HepG2 (cell line): ENCODE measurements around the gene SUSD4. TPM values are rescaled to one million over a fixed set of nuclear protein-coding genes. Genes with fewer than 3 reads are reported as not detected.

Experiments used
- ATAC-seq: fragments of 200-7000 bp; cut with Tn5 transposase; 3 replicates; pipeline ENCODE4 v1.9.1; 2020; ENCODE audit warnings: mild to moderate bottlenecking, moderate library complexity
- BruUV-seq: library from RNA; stranded (reverse); fragments of 400-500 nt; replicated peaks from 2 replicates; lab custom pipeline; 2021; lab: Mats Ljungman, UMichigan
- CTCF ChIA-PET: fragments of 300-600 bp; formaldehyde crosslinking; extraction: SDS; loops from one replicate; lab custom pipeline; 2021; ENCODE audit warnings: low total read pairs, inconsistent platforms, low intra/inter-chr PET ratio; lab: Yijun Ruan, JAX
- POLR2A ChIA-PET: fragments of 350-600 bp; sonication (Branson Sonifier 250); formaldehyde crosslinking; loops from one replicate; lab custom pipeline; 2020; ENCODE audit warnings: antibody characterized with exemption, inconsistent platforms; lab: Yijun Ruan, JAX
- DNase-seq: peaks from one replicate; pipeline ENCODE4 v3.0.0-alpha.2; 2015; ENCODE audit warnings: low spot score
- FAIRE-seq: peaks from 3 replicates; lab custom pipeline; 2011; peaks lifted over from hg19 to GRCh38; lab: Jason Lieb, UNC
- H2AFZ ChIP-seq: one replicate; pipeline ENCODE4 v1.6.1; 2011; ENCODE audit warnings: low read length, inconsistent platforms
- H3K27ac ChIP-seq: fragments of 300-600 bp; 3 replicates; pipeline ENCODE4 v1.8.0; 2011; ENCODE audit warnings: mixed run types, mild to moderate bottlenecking, mixed read lengths, low read length, inconsistent platforms; ENCODE audit not compliant: insufficient read depth; ENCODE audit errors: extremely low read length
- H3K27me3 ChIP-seq, 2 experiments: fragments of 200-600 bp in 1 of 2; 2 replicates in 1 of 2; 3 replicates in 1 of 2; pipeline versions ENCODE4 v1.6.0 to v1.8.0; 2011; ENCODE audit warnings: low read length in 2 of 2, mild to moderate bottlenecking in 2 of 2, moderate library complexity in 2 of 2, inconsistent platforms in 1 of 2; ENCODE audit not compliant: insufficient read depth in 2 of 2, control insufficient read depth in 1 of 2
- H3K36me3 ChIP-seq, 2 experiments: fragments of 200-600 bp in 1 of 2; replicated peaks in 1 of 2; 2 replicates in 1 of 2; 3 replicates in 1 of 2; pipeline versions ENCODE4 v1.5.1 to v1.8.0; 2011; ENCODE audit warnings: low read length in 2 of 2, inconsistent platforms in 1 of 2; ENCODE audit not compliant: insufficient read depth in 2 of 2, control insufficient read depth in 1 of 2
- H3K4me1 ChIP-seq: 2 replicates; pipeline ENCODE4 v1.5.1; 2012; ENCODE audit warnings: low read length, inconsistent platforms; ENCODE audit not compliant: insufficient read depth
- H3K4me2 ChIP-seq: 2 replicates; pipeline ENCODE4 v1.6.0; 2011; ENCODE audit warnings: low read depth, low read length, inconsistent platforms
- H3K4me3 ChIP-seq, 3 experiments: fragments of 200-600 bp in 1 of 3; sonication (generic), shearing (Covaris generic) in 1 of 3; replicated peaks in 1 of 3; 2 replicates each; pipeline ENCODE4 v1.5.1; 2011 to 2016; ENCODE audit warnings: low read length in 3 of 3, inconsistent platforms in 2 of 3, low read depth in 2 of 3, mild to moderate bottlenecking in 2 of 3, control low read depth in 1 of 3, mixed read lengths in 1 of 3; ENCODE audit not compliant: insufficient read depth in 1 of 3
- H3K79me2 ChIP-seq: one replicate; pipeline ENCODE4 v1.6.1; 2011; ENCODE audit warnings: low read length, inconsistent platforms; ENCODE audit not compliant: insufficient read depth
- H3K9ac ChIP-seq: 2 replicates; pipeline ENCODE4 v1.6.0; 2011; ENCODE audit warnings: mild to moderate bottlenecking, low read depth, low read length, inconsistent platforms; ENCODE audit not compliant: insufficient read depth
- H3K9me3 ChIP-seq: 2 replicates; pipeline ENCODE4 v1.5.1; 2012; ENCODE audit warnings: mild to moderate bottlenecking, low read length
- H4K20me1 ChIP-seq: 2 replicates; pipeline ENCODE4 v1.6.0; 2011; ENCODE audit warnings: inconsistent platforms, mild to moderate bottlenecking, low read length, moderate library complexity; ENCODE audit not compliant: insufficient read depth
- CENPT ChIP-seq: sonication (generic); formaldehyde crosslinking; IDR thresholded peaks from 2 replicates; pipeline ENCODE4 v1.8.0; 2022; ENCODE audit warnings: low read depth, mild to moderate bottlenecking, moderate library complexity, missing genetic modification reagents
- CREB1 ChIP-seq, 2 experiments: fragments of 450-650 bp in 1 of 2; IDR thresholded peaks; 2 replicates each; pipeline ENCODE4 v1.6.1; 2016 to 2017; ENCODE audit warnings: control low read depth in 1 of 2, mild to moderate bottlenecking in 1 of 2, missing compliant biosample characterization in 1 of 2, missing genetic modification characterization in 1 of 2
- FOXK2 ChIP-seq: fragments of 450-650 bp; IDR thresholded peaks from 2 replicates; pipeline ENCODE4 v1.6.1; 2016
- GZF1 ChIP-seq: sonication (generic); formaldehyde crosslinking; IDR thresholded peaks from 2 replicates; pipeline ENCODE4 v1.5.1; 2020; ENCODE audit warnings: mild to moderate bottlenecking, missing genetic modification reagents
- MATR3 ChIP-seq: sonication (generic); formaldehyde crosslinking; IDR thresholded peaks from 2 replicates; pipeline ENCODE4 v1.4.0; 2020; ENCODE audit warnings: missing genetic modification reagents
- SAFB2 ChIP-seq: sonication (generic); formaldehyde crosslinking; IDR thresholded peaks from 2 replicates; pipeline ENCODE4 v1.5.1; 2020; ENCODE audit warnings: missing genetic modification reagents, low read depth, mild to moderate bottlenecking, borderline replicate concordance
- ZKSCAN8 ChIP-seq: IDR thresholded peaks from 2 replicates; pipeline ENCODE4 v1.6.1; 2016; ENCODE audit warnings: borderline replicate concordance, missing genetic modification reagents, missing compliant biosample characterization
- ZNF883 ChIP-seq: sonication (generic); formaldehyde crosslinking; IDR thresholded peaks from 2 replicates; pipeline ENCODE4 v1.5.1; 2020; ENCODE audit warnings: mild to moderate bottlenecking, missing genetic modification reagents; ENCODE audit errors: not compliant biosample characterization
- WGBS: methylation state at CpG from one replicate; pipeline ENCODE4 v1.1.6; 2017; ENCODE audit warnings: low lambda C conversion rate; 5-methylcytosine and 5-hydroxymethylcytosine counted together
- in situ Hi-C: cut with HindIII; loops from 2 replicates; pipeline ENCODE4 v1.10.0; 2017; ENCODE audit warnings: low pct_unique_long_range_greater_than_20kb; ENCODE audit not compliant: extremely low pct_ligation_motif_present
- intact Hi-C: fragments of 100-400 bp; cut with micrococcal nuclease; formaldehyde crosslinking; loops from one replicate; pipeline ENCODE4 v1.10.0; 2022; ENCODE audit not compliant: unreplicated experiment
- polyA plus RNA-seq, 8 experiments: library from polyadenylated mRNA; depleted of rRNA in 3 of 8; stranded (reverse) in 7 of 8; unstranded in 1 of 8; fragments of >200 nt; fragmentation: Illumina TruSeq in 4 of 8; extraction: Trizol in 4 of 8; gene quantifications; 2 replicates each; pipeline versions ENCODE4 v1.2.1 to v1.2.3, GENCODE V29; 2011 to 2016; ENCODE audit warnings: low read depth in 4 of 8, missing spikeins in 1 of 8, mixed read lengths in 1 of 8; ENCODE audit not compliant: insufficient read depth in 1 of 8
- total RNA-seq, 5 experiments: library from RNA; depleted of rRNA; stranded (reverse); fragments of >200 nt; fragmentation: Illumina TruSeq; extraction: Trizol; gene quantifications; 2 replicates each; pipeline ENCODE4 v1.2.3, GENCODE V29; 2016; ENCODE audit warnings: low read depth in 1 of 5
- TF ChIP-seq, protein P1 (sequence below): sonication (generic); formaldehyde crosslinking; IDR thresholded peaks from 2 replicates; pipeline ENCODE4 v1.8.1; 2023; ENCODE audit warnings: mild to moderate bottlenecking, missing genetic modification reagents
- TF ChIP-seq, protein P2 (sequence below): sonication (generic); formaldehyde crosslinking; IDR thresholded peaks from 2 replicates; pipeline ENCODE4 v1.4.0; 2020; ENCODE audit warnings: missing genetic modification reagents
- TF ChIP-seq, protein P3 (sequence below), 2 experiments: sonication (generic) in 1 of 2; formaldehyde crosslinking in 1 of 2; IDR thresholded peaks; 2 replicates each; pipeline versions ENCODE4 v1.5.1 to v1.6.1; 2011 to 2020; ENCODE audit warnings: borderline replicate concordance in 1 of 2, low read depth in 1 of 2, low read length in 1 of 2, mild to moderate bottlenecking in 1 of 2, missing genetic modification reagents in 1 of 2, moderate library complexity in 1 of 2
- TF ChIP-seq, protein P4 (sequence below): sonication (generic); formaldehyde crosslinking; IDR thresholded peaks from 2 replicates; pipeline ENCODE4 v1.9.0; 2022; ENCODE audit warnings: low read depth, missing genetic modification reagents
- TF ChIP-seq, protein P5 (sequence below): sonication (generic); formaldehyde crosslinking; IDR thresholded peaks from 2 replicates; pipeline ENCODE4 v1.4.0; 2020; ENCODE audit warnings: mild to moderate bottlenecking, missing genetic modification reagents
- TF ChIP-seq, protein P6 (sequence below): sonication (generic); formaldehyde crosslinking; conservative IDR thresholded peaks from 2 replicates; pipeline ENCODE4 v1.8.0; 2022; ENCODE audit warnings: low read depth, missing genetic modification reagents

The SUSD4 gene
- total and polyA plus RNA-seq, 2 of the 13 experiments (the other 11 are each of a cell fraction or from before 2014, with no cell fraction given), result not detected

DNA sequence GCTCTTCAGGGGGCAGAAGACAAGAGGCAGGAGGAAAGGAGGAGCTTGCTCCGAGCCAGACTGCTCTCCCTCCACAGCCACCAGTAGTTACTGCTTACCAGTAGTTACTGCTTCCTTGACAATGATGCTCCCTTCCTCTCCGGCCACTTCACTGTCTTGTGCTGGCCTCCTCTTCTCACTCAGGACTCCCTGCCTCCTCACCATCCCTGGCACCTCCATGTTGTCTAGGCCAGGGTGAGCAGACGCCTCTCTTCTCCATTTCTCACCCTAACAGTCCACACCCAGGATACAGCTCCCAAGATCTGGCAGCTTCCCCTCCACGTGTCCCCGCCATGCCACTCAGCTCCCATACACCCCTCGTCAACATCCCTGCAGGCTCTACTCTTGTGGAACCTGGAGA, 138.5 kb downstream of the SUSD4 start:
- POLR2A ChIA-PET, result no interaction called here
- intact Hi-C loops, result no loop called here
- CTCF ChIA-PET, result no interaction called here
- H4K20me1 ChIP-seq, result no peaks in the 10 kb centered on the region
- no peak for DNase-seq
- no peak overlapping the region for H3K9ac ChIP-seq
- in situ Hi-C loops, result no loop called here
- H2AFZ ChIP-seq, result no peak overlapping the region
- ATAC-seq, result no peak
- no peak overlapping the region for H3K4me2 ChIP-seq
- WGBS, result 27% methylated on average over 6 of the region's 6 CpGs
- H3K79me2 ChIP-seq, result no peaks in the 10 kb centered on the region
- no peak overlapping the region for H3K4me3 ChIP-seq
- no peak for FAIRE-seq
- H3K36me3 ChIP-seq, result no peaks in the 10 kb centered on the region
- no peaks in the 10 kb centered on the region for H3K4me1 ChIP-seq
- H3K27me3 ChIP-seq, result peaks cover 0 to 11% of the 10 kb centered on the region in 2 experiments; a peak in 3 of 5 replicates
- BruUV-seq, result no TSS peak
- no peaks in the 10 kb centered on the region for H3K9me3 ChIP-seq
- no peak overlapping the region for H3K27ac ChIP-seq
- TF ChIP-seq, protein P1, sequence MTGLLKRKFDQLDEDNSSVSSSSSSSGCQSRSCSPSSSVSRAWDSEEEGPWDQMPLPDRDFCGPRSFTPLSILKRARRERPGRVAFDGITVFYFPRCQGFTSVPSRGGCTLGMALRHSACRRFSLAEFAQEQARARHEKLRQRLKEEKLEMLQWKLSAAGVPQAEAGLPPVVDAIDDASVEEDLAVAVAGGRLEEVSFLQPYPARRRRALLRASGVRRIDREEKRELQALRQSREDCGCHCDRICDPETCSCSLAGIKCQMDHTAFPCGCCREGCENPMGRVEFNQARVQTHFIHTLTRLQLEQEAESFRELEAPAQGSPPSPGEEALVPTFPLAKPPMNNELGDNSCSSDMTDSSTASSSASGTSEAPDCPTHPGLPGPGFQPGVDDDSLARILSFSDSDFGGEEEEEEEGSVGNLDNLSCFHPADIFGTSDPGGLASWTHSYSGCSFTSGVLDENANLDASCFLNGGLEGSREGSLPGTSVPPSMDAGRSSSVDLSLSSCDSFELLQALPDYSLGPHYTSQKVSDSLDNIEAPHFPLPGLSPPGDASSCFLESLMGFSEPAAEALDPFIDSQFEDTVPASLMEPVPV (CRISPR knock-in tag), result no peak
- TF ChIP-seq, protein P2, sequence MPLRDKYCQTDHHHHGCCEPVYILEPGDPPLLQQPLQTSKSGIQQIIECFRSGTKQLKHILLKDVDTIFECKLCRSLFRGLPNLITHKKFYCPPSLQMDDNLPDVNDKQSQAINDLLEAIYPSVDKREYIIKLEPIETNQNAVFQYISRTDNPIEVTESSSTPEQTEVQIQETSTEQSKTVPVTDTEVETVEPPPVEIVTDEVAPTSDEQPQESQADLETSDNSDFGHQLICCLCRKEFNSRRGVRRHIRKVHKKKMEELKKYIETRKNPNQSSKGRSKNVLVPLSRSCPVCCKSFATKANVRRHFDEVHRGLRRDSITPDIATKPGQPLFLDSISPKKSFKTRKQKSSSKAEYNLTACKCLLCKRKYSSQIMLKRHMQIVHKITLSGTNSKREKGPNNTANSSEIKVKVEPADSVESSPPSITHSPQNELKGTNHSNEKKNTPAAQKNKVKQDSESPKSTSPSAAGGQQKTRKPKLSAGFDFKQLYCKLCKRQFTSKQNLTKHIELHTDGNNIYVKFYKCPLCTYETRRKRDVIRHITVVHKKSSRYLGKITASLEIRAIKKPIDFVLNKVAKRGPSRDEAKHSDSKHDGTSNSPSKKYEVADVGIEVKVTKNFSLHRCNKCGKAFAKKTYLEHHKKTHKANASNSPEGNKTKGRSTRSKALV, result no peak
- TF ChIP-seq ZKSCAN8 (CRISPR knock-in tag), result no peak
- no peak for TF ChIP-seq CENPT
- no peak for TF ChIP-seq MATR3
- TF ChIP-seq SAFB2 (CRISPR knock-in tag), result no peak
- no peak for TF ChIP-seq FOXK2
- TF ChIP-seq GZF1 (CRISPR knock-in tag), result no peak
- TF ChIP-seq ZNF883, result no peak
- TF ChIP-seq, protein P3, sequence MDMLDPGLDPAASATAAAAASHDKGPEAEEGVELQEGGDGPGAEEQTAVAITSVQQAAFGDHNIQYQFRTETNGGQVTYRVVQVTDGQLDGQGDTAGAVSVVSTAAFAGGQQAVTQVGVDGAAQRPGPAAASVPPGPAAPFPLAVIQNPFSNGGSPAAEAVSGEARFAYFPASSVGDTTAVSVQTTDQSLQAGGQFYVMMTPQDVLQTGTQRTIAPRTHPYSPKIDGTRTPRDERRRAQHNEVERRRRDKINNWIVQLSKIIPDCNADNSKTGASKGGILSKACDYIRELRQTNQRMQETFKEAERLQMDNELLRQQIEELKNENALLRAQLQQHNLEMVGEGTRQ (IDR thresholded peaks at IDR 0.05; ENCODE audit: low read depth, low read length), result no peak
- TF ChIP-seq, protein P3 (CRISPR knock-in tag; IDR thresholded peaks at IDR 0.05; ENCODE audit: borderline replicate concordance), result no peak
- TF ChIP-seq CREB1 (IDR thresholded peaks at IDR 0.05), result no peak
- TF ChIP-seq CREB1 (CRISPR knock-in tag; IDR thresholded peaks at IDR 0.05), result no peak
- TF ChIP-seq, protein P4, sequence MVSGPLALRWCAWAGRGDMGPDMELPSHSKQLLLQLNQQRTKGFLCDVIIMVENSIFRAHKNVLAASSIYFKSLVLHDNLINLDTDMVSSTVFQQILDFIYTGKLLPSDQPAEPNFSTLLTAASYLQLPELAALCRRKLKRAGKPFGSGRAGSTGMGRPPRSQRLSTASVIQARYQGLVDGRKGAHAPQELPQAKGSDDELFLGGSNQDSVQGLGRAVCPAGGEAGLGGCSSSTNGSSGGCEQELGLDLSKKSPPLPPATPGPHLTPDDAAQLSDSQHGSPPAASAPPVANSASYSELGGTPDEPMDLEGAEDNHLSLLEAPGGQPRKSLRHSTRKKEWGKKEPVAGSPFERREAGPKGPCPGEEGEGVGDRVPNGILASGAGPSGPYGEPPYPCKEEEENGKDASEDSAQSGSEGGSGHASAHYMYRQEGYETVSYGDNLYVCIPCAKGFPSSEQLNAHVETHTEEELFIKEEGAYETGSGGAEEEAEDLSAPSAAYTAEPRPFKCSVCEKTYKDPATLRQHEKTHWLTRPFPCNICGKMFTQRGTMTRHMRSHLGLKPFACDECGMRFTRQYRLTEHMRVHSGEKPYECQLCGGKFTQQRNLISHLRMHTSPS (CRISPR knock-in tag), result no peak
- TF ChIP-seq, protein P5, sequence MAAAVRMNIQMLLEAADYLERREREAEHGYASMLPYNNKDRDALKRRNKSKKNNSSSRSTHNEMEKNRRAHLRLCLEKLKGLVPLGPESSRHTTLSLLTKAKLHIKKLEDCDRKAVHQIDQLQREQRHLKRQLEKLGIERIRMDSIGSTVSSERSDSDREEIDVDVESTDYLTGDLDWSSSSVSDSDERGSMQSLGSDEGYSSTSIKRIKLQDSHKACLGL (CRISPR knock-in tag), result no peak
- TF ChIP-seq, protein P6, sequence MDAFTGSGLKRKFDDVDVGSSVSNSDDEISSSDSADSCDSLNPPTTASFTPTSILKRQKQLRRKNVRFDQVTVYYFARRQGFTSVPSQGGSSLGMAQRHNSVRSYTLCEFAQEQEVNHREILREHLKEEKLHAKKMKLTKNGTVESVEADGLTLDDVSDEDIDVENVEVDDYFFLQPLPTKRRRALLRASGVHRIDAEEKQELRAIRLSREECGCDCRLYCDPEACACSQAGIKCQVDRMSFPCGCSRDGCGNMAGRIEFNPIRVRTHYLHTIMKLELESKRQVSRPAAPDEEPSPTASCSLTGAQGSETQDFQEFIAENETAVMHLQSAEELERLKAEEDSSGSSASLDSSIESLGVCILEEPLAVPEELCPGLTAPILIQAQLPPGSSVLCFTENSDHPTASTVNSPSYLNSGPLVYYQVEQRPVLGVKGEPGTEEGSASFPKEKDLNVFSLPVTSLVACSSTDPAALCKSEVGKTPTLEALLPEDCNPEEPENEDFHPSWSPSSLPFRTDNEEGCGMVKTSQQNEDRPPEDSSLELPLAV (CRISPR knock-in tag), result no peak
